Neural progenitor cell (in vitro differentiated cells): Measurements from ENCODE around the gene MRPL36. TPM values are rescaled to one million over a fixed set of nuclear protein-coding genes. Genes with fewer than 3 reads are reported as not detected.

Experiments
- DNase-seq: peaks from one replicate; pipeline ENCODE4 v3.0.0-alpha.2; 2016; ENCODE audit warnings: low spot score
- H2AFZ ChIP-seq: fragments of 200-600 bp; sonication (generic); replicated peaks from 2 replicates; pipeline ENCODE4 v1.6.1; 2016; ENCODE audit warnings: antibody characterized with exemption
- H3F3A ChIP-seq: fragments of 200-600 bp; sonication (generic); 2 replicates; pipeline ENCODE4 v1.6.1; 2016; ENCODE audit warnings: antibody characterized with exemption, low read depth
- H3K27ac ChIP-seq: fragments of 200-600 bp; sonication (generic); 2 replicates; pipeline ENCODE4 v1.5.1; 2016; ENCODE audit warnings: mild to moderate bottlenecking
- H3K27me3 ChIP-seq: fragments of 200-600 bp; sonication (generic); 2 replicates; pipeline ENCODE4 v1.6.1; 2016; ENCODE audit warnings: mild to moderate bottlenecking, moderate library complexity
- H3K36me3 ChIP-seq: fragments of 200-600 bp; sonication (generic); 2 replicates; pipeline ENCODE4 v1.5.1; 2016
- H3K4me1 ChIP-seq: fragments of 200-600 bp; sonication (generic); 2 replicates; pipeline ENCODE4 v1.6.1; 2016; ENCODE audit warnings: mixed run types
- H3K4me2 ChIP-seq: fragments of 200-600 bp; sonication (generic); 2 replicates; pipeline ENCODE4 v1.6.1; 2016
- H3K4me3 ChIP-seq: fragments of 200-600 bp; sonication (generic); 2 replicates; pipeline ENCODE4 v1.5.1; 2016
- H3K79me2 ChIP-seq: fragments of 200-600 bp; sonication (generic); 2 replicates; pipeline ENCODE4 v1.6.1; 2016; ENCODE audit warnings: low read depth
- H3K9ac ChIP-seq: fragments of 200-600 bp; sonication (generic); 2 replicates; pipeline ENCODE4 v1.6.1; 2016
- H3K9me3 ChIP-seq: fragments of 200-600 bp; sonication (generic); 2 replicates; pipeline ENCODE4 v1.5.1; 2016; ENCODE audit warnings: low read depth
- H4K20me1 ChIP-seq: fragments of 200-600 bp; sonication (generic); 2 replicates; pipeline ENCODE4 v1.6.1; 2016; ENCODE audit warnings: low read depth
- H3K27ac Mint-ChIP-seq: 3 replicates; pipeline ENCODE4 v1.8.0; 2021; ENCODE audit warnings: mixed read lengths
- H3K27me3 Mint-ChIP-seq: 2 replicates; pipeline ENCODE4 v1.8.0; 2022; ENCODE audit warnings: low read depth, mild to moderate bottlenecking, inconsistent platforms, moderate library complexity, mixed read lengths; ENCODE audit not compliant: insufficient read depth
- H3K36me3 Mint-ChIP-seq: 3 replicates; pipeline ENCODE4 v1.8.0; 2021; ENCODE audit warnings: mixed read lengths
- H3K4me1 Mint-ChIP-seq: 3 replicates; pipeline ENCODE4 v1.8.0; 2021; ENCODE audit warnings: mixed read lengths
- H3K4me3 Mint-ChIP-seq: 3 replicates; pipeline ENCODE4 v1.8.0; 2021; ENCODE audit warnings: mild to moderate bottlenecking, moderate library complexity, mixed read lengths
- H3K9me3 Mint-ChIP-seq: 3 replicates; pipeline ENCODE4 v1.8.0; 2020; ENCODE audit warnings: mixed read lengths
- EZH2 ChIP-seq: fragments of 200-600 bp; sonication (generic); IDR thresholded peaks from 2 replicates; pipeline ENCODE4 v1.6.1; 2017; ENCODE audit warnings: antibody characterized with exemption, mild to moderate bottlenecking, moderate library complexity
- EZH2phosphoT487 ChIP-seq: fragments of 200-600 bp; sonication (generic); IDR thresholded peaks from 2 replicates; pipeline ENCODE4 v1.6.1; 2017; ENCODE audit warnings: antibody characterized with exemption
- total RNA-seq: library from RNA; depleted of rRNA; stranded (reverse); fragments of >200 nt; gene quantifications from 2 replicates; pipeline ENCODE4 v1.2.3, GENCODE V29; 2015; ENCODE audit warnings: low replicate concordance
- TF ChIP-seq, protein P1 (sequence below): fragments of 200-600 bp; sonication (generic); IDR thresholded peaks from 2 replicates; pipeline ENCODE4 v1.5.1; 2017; ENCODE audit warnings: antibody characterized with exemption, mild to moderate bottlenecking

The MRPL36 gene
- total RNA-seq, 1 donor from 2014 or later: 22.2 TPM

DNA sequence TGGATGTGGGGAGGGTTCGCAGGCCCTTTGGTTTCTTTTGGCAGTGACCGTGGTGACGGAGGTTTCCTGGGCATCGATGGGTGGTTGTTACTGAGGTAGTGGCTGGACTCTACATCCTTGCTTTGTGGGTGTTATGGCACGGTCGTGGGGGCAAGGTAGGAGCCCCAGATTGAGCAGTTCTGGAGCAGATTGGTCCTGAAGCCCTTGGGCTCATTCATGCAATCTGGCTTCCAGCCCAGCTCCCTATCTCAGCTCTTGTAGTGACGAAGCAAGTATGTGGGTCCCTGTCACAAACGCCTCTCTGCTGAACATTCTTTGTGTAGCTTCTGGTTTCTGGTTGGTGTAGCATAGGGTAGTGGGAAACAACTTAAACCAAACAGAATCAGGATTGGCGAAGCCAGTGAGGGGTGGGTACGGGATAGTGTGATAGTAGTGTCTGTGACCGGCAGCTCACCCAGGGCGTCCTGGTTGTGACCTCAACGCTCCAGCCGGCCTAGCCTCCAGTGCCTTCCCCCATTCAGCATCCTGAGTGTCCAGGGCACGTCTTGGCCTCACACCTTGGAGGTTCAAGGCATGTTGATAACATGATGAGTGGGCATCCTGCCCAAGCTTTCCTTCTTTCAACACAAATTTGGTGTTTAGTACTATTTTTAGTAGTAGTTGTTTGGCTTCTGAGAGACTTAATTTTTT is 4.5 kb upstream of the MRPL36 start:
- H3F3A ChIP-seq: peaks cover 12% of the 10 kb centered on the region

DNA sequence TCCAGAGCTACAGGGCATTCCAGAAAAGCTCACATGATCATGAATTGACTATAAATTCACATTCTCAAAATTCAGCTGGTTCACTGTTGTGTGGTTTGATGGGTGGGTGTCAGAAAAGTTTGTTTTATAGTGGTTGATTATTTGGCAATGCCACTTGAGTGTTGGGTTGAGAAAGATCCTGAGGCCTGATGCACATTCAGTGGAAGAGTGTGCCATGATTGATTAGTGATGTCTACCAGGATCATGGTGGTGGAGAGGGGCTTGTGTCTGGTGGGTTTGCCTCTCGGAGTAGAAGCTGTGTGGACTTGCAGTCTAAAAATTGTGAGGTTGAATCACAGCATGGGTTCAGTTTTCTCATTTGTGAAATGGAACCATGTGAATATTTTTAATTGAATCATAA is 3.6 kb upstream of the MRPL36 start:
- DNase-seq: no peak
- Histone ChIP-seq H3K4me1 (peaks cover 11% of the 10 kb centered on the region), H3K79me2 (peaks cover 82% of the 10 kb centered on the region), H2AFZ (no peak overlapping the region), H3K4me2 (no peak overlapping the region), H4K20me1 (peaks cover 22% of the 10 kb centered on the region), H3K27ac (no peak overlapping the region), H3K9ac (no peak overlapping the region), H3K27me3 (no peaks in the 10 kb centered on the region), H3F3A (peaks cover 12% of the 10 kb centered on the region), H3K9me3 (no peaks in the 10 kb centered on the region), H3K36me3 (no peaks in the 10 kb centered on the region), H3K4me3 (no peak overlapping the region)
- Mint-ChIP-seq H3K4me3 (peak overlapping the region; percentile 47), H3K9me3 (no peaks in the 10 kb centered on the region), H3K27me3 (peaks cover 9% of the 10 kb centered on the region), H3K4me1 (peaks cover 21% of the 10 kb centered on the region), H3K36me3 (peaks cover 28% of the 10 kb centered on the region), H3K27ac (no peak overlapping the region)
- no peak for TF ChIP-seq EZH2
- TF ChIP-seq, protein P1, sequence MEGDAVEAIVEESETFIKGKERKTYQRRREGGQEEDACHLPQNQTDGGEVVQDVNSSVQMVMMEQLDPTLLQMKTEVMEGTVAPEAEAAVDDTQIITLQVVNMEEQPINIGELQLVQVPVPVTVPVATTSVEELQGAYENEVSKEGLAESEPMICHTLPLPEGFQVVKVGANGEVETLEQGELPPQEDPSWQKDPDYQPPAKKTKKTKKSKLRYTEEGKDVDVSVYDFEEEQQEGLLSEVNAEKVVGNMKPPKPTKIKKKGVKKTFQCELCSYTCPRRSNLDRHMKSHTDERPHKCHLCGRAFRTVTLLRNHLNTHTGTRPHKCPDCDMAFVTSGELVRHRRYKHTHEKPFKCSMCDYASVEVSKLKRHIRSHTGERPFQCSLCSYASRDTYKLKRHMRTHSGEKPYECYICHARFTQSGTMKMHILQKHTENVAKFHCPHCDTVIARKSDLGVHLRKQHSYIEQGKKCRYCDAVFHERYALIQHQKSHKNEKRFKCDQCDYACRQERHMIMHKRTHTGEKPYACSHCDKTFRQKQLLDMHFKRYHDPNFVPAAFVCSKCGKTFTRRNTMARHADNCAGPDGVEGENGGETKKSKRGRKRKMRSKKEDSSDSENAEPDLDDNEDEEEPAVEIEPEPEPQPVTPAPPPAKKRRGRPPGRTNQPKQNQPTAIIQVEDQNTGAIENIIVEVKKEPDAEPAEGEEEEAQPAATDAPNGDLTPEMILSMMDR: no peak
- TF ChIP-seq EZH2phosphoT487: no peak

More for the DNA sequence above, 4.5 kb upstream of the MRPL36 start:
- H2AFZ ChIP-seq: no peak overlapping the region
- peaks cover 6% of the 10 kb centered on the region for H3K4me1 ChIP-seq
- no peak overlapping the region for H3K9ac ChIP-seq
- H3K36me3 ChIP-seq: peaks cover 4% of the 10 kb centered on the region
- DNase-seq: no peak
- no peak overlapping the region for H3K27ac ChIP-seq
- TF ChIP-seq, protein P1: no peak
- TF ChIP-seq EZH2 (no peak), EZH2phosphoT487 (no peak)
- no peaks in the 10 kb centered on the region for H3K9me3 Mint-ChIP-seq
- peaks cover 14% of the 10 kb centered on the region for H3K4me1 Mint-ChIP-seq
- peaks cover 9% of the 10 kb centered on the region for H3K27me3 Mint-ChIP-seq
- H4K20me1 ChIP-seq: peaks cover 25% of the 10 kb centered on the region
- peaks cover 82% of the 10 kb centered on the region for H3K79me2 ChIP-seq
- H3K36me3 Mint-ChIP-seq: peaks cover 29% of the 10 kb centered on the region
- H3K27ac Mint-ChIP-seq: no peak overlapping the region
- H3K27me3 ChIP-seq: no peaks in the 10 kb centered on the region
- no peaks in the 10 kb centered on the region for H3K9me3 ChIP-seq
- no peak overlapping the region for H3K4me3 Mint-ChIP-seq
- H3K4me2 ChIP-seq: no peak overlapping the region
- H3K4me3 ChIP-seq: no peak overlapping the region

- H3F3A ChIP-seq: peaks cover 12% of the 10 kb centered on the region
- peaks cover 26% of the 10 kb centered on the region for H3K36me3 Mint-ChIP-seq
- TF ChIP-seq, protein P1: no peak
- TF ChIP-seq EZH2phosphoT487 (no peak), EZH2 (no peak)
- H3K27me3 ChIP-seq: no peaks in the 10 kb centered on the region
- H3K4me3 ChIP-seq: peak overlapping the region; percentile 95
- no peaks in the 10 kb centered on the region for H3K9me3 Mint-ChIP-seq
- H3K27ac Mint-ChIP-seq: no peak overlapping the region
- H3K36me3 ChIP-seq: no peaks in the 10 kb centered on the region
- peaks cover 9% of the 10 kb centered on the region for H3K27me3 Mint-ChIP-seq
- H3K9me3 ChIP-seq: no peaks in the 10 kb centered on the region
- peak overlapping the region; percentile 92 for H3K4me2 ChIP-seq
- H3K9ac ChIP-seq: peak overlapping the region; percentile 75
- H3K4me1 ChIP-seq: peaks cover 11% of the 10 kb centered on the region
- H3K79me2 ChIP-seq: peaks cover 78% of the 10 kb centered on the region
- peak overlapping the region; percentile 97 for H3K4me3 Mint-ChIP-seq
- H2AFZ ChIP-seq: no peak overlapping the region
- H4K20me1 ChIP-seq: peaks cover 17% of the 10 kb centered on the region
- H3K27ac ChIP-seq: no peak overlapping the region
- DNase-seq: peak; percentile 51
- peaks cover 21% of the 10 kb centered on the region for H3K4me1 Mint-ChIP-seq
Observed at GRCh38 chr5:1801967-1802295, 2.3 kb upstream of the MRPL36 start.
